GM21717 (cell line): ENCODE data around the gene GALNT6.

Experiments used
- ATAC-seq: cut with Tn5 transposase; IDR thresholded peaks from one replicate; pipeline ENCODE4 v1.9.1; 2021; ENCODE audit warnings: mild to moderate bottlenecking, moderate library complexity; ENCODE audit not compliant: unreplicated experiment

The GALNT6 gene

DNA sequence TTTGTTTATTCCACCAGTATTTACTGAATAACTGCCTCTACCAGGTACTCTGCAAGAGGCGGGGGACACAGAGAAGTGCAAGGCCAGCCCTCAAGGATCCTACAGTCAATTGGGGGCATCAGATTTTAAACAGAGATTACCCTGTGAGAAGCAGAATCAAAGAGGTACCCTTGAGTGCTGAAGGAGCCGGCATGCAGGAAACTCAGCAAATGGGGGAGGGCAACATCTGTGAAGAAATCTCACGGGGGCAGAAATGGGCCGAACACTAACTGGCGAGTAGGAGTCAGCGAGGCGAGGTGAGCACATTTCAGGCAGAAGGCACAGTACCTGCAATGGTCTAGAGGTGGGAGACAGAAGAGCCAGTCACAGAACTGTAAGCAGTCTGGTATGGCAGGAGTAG, 9.0 kb downstream of the GALNT6 start:
- ATAC-seq: no peak

DNA sequence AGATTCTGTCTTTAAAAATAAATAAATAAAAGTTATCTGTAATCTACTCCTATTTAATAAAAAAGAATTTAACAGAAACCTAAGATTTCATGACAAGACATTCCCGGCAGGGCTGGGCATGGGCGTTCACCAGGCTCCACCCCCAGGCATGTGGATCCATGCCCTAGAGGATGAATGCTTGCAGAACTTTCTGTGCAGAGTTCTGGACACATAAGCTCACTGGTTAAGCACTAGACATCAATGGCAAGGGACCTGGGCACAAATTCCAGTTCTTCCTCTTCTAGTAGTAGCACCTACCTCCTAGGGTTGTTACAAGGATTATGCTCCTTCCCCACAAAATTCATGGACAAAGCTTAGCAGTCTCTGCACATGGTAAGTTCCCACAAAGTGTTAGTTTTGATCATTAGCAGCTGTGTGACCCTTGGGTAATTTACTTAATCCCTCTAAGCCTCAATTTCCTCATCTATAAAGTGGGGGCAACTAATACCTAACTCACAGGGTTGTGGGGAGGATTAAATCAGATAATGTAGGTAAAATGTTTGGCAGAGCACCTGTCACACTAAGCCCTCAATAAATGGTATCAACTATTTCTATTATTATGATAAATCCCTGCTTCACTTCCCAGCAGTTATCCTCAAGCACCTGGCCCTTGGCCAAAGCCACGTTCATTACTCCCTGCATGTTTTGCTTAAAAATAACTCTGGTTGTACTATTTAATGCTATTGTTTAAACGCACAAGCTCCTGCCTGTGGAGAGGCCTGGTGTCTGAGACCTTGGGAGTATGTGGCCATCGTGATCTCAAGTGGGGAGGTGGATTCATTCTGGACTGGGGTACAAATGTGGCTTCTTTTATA, 9.8 kb downstream of the GALNT6 start:
- ATAC-seq: no peak

DNA sequence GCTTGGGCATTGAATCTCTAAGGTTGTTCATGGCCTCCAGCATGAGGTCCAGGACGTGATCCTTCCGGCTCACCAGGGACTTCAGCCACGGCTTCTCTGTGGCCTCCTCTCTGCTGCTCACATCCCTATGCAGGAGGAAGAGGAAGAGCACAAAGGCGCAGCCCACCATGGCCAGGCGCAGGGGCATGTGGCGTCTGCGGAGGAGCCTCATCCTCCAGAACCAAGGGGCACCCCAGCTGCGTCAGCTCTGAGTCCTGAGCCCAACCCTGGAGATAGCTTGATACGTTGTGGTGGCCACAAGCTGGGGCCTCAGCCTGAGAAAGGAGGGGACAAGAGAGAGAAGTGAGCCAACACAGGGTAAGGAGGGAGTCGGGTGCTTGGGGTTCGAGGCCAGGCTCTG, 11.6 kb downstream of the GALNT6 start:
- no peak for ATAC-seq

DNA sequence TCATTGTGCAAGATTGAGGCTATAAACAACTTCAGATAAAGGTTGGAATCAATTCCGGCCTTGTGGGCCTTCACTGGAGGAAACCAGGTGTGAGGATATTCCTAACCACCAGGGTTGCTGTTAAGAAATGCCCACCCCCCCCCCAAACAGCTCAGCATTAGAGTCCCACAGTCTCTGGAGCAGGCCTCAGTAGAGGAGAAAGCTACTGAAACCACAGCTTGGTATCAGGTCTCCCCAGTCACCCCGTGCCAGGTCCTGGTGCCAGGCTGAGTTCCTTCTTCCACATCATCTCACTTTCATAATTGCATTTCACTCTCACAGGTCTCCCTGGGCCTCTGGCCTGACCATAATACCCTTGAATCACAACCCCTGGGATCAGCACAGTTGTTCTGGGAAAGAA, 12.5 kb downstream of the GALNT6 start:
- no peak for ATAC-seq

DNA sequence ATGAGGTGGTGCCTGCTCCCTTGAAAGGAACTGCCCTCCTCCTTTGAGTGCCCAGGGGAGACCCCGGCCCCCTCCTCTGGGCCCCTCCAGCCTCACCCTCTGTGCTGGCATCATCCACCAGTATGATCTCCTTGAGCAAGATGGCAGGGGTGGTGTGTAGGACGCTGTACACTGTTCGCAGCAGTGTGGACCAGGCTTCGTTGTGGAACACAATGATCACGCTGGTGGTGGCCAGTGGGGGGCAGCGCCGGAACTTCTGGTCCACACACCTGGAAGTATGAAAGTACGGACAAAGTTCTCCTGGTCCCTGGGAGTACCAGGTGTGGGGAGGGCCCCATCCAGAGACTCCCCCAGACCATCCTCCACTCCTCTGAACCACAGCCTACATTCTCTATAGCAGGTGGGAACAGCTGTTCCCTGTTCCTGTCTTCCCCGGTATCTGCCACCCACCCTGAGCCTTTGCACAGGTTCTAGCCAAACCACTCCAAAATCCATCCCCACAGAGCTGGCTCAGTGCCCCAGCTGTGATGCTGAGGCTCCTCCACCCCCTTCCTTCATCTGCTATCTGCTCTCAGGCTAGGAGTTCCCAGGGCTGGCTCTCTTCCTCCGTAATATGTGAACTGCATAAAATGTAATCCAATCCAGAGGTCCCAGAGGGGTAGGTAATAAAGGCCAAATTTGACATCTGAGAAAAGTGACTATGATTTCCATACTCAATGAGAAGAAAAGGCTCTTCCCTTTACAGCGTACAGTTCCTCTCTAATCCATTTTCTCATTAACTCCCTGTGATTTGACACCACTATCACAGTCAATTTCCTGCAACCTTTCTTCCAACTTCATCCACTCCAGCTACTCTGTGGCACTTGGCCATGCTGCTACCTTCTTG, 13.9 kb downstream of the GALNT6 start:
- ATAC-seq: no peak

DNA sequence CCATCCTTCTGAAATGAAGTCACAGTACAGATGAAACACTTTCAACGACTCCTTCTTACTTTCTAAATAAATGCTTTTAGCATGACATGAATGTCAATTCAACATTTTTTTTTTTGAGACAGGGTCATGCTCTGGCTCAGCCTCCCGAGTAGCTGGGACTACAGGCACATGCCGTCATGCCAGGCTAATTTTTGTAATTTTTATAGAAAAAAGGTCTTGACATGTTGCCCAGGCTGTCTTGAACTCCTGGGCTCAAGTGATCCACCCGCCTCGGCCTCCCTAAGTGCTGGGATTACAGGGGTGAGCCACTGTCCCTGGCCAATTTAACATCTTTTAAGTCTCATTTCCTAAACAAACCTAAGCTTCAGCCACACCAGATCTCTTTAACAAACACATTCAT, 16.4 kb downstream of the GALNT6 start:
- no peak for ATAC-seq

DNA sequence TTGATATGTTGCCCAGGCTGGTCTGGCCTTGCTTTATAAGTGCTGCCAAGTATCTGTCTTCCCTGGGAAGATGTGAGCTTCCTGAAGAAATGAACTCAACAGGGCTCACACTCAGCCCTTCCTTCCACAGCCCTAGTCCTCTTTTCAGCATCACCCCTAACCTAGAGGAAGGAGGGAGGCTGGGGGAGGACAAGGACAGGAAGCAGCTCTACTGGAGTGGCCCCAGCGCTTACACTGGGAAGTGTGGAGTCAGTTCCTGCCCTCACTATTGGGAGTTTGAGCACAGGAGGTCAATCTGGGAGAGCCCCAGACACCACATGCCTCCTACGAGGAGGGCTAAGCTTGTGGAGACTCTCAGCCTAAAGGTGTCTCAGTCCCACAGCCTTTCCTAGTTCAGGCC, 16.8 kb downstream of the GALNT6 start:
- no peak for ATAC-seq

DNA sequence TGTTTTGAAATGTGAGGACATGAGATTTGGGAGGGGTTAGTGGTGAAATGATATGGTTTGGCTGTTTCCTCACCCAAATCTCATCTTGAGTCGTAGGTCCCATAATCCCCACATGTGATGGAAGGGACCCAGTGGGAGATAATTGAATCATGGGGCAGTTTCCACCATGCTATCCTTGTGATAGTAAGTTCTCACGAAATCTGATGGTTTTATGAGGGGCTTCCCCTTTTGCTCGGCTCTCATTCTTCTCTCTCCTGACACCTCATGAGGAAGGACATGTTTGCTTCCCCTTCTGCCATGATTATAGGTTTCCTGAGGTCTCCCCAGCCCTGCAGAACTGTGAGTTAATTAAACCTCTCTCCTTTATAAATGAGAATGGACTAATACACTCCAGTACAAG, 18.0 kb downstream of the GALNT6 start:
- no peak for ATAC-seq

DNA sequence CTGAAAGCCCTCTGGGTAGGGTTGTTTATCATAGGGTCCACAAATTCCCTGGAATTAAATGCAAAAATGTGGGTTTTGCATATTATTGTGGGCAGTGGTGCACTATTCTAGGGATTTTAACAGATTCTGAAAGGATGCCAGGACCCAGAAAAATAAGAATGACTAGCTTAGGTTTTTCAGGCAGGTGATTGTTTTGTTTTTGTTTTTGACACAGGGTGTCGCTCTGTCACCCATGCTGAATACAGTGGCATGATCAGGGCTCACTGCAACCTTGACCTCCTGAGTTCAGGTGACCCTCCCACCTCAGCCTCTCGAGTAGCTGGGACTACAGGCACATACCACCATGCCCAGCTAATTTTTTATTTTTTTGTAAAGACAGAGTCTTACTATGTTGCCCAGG, 19.2 kb downstream of the GALNT6 start:
- no peak for ATAC-seq

DNA sequence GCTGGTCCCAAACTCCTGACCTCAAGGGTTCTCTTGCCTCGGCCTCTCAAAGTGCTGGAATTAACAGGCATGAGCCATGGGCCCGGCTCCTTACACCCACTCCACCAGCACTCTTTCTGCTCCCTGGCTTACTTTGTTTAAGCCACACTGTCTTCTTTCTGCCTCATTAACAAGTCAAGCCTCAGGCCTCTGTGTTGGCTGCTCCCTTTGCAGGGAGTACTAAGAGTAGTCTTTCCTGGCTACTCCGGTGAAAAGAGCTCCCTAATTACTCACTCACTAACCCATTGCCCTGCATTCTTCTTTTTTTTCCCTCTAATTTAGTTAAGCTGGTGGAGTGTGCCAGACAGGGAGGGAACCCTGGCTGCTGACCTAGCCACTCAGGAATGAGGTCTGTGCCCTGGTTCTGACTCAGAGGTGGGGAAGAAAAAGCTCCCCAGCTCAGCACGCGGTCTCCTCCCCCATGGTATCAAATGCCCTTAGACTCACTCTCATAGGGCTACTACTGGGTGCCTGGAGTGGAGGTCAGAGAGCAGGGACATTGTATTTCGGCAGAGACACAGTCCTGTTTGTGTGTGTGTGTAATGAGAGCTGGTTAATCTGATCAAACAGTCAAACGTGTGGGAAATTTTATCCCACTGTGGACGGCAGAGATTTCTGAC, 19.8 kb downstream of the GALNT6 start:
- no peak for ATAC-seq

DNA sequence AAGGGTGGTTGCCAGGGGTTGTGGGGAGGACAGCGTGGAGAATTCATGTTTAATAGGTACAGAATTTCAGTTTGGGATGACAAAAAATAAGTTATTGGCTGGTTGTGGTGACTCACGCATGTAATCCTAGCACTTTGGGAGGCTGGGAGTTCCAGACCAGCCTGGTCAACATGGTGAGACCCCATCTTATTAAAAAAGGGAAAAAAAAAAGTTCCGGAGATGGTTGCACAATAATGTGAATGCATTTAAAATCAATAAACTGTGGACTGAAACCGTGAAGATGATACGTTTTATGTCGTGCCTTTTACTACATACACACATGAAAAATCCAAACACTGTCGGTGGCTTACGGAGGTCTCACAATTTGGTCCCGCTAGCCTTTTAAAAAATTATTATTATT, 20.5 kb downstream of the GALNT6 start:
- ATAC-seq: no peak

DNA sequence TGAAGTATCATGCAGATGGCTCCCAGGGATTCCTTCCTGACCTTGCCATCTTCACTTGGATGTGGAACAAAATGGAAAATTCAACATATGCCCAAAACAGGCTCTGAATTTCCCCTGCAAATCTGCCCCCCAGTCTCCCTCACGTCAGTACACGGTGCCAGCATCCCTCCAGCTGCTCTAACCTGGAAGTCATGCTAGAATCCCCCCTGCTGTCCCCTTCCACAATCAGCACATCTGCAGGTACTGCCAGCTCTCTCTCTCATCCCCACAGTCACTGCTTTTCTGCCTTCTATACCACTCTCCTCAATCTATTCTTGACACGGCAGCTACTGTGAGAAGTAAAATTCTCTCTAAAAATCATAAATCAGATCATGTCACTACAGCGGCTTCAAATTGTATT, 21.6 kb downstream of the GALNT6 start:
- ATAC-seq: no peak

DNA sequence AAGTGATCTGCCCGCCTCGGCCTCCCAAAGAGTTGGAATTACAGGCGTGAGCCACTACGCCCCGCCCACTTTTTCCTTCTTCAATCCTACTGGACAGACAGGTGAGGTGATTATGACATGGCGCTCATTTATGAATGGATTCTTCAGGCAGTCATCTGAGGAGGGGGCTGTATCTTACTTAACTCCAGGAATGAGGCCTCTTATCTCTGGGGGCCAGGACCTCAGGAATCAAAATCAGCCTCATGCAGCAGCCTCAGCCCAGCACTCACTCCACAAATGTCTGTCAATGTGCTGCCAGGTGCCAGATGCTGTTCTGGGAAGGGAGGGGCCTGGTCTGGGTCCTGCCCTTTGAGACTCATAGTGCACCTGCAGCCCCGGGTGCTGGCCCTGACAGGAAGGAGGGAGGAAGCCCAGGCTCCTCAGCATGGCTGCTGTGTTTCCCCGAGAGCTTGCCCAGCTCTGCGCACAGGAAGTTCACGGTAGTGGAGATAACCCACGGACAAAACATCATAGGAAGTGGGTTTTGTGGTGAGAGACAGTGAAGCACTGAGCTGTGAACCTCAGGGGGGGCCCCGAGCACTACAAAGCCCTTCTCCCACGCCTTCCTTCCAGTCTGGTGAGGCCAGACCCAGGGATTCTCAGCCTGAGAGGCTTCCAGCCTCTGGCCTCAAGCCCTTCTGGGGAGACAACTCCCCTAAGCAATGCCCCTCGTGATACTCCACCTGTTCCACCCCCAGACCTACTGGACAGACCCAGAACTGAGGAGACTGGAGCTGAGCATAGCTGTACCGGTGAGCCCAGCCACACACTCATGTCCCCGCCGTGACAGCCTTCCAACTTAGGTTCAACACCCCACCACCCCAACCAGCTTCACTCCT, 22.3 kb downstream of the GALNT6 start:
- peak; percentile 93 for ATAC-seq

DNA sequence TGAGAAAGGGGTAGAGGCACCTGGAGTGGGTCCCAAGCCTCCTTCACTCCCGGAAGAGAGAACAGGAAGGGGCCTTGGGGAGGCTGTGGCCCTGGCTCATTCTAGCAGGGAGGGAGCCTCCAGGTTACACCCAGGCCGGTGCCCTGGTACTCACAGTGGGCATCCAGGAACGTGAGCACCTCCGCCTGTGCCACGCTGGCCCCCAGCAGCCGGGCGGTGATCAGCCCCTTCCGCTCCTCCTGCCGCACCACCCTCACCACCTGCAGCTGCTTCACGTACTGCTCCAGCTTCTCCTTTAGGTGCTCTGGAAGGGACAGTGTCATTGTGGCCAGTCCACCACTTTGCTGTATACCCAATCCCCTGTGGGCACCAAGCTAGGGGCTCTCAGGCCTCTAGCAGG, 25.9 kb downstream of the GALNT6 start:
- no peak for ATAC-seq

DNA sequence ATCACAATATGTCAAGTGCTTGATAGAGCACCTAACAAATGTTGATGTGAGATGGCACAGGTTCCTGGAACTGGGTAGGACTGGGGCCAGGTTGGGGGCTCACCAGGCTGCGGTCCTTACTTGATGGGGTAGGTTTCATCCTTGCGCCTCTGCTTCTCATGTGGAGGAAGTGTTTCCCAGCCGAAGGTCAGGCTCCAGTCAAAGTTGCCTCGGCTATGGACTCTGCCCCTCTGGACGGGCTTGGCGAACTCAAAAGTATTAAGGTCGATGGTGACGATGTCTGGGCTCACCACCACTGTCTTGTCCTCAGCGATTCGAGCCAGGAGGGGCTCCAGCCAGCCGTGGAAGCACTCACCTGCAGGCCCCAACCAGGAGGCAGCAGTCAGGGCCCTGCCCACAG, 27.2 kb downstream of the GALNT6 start:
- no peak for ATAC-seq

DNA sequence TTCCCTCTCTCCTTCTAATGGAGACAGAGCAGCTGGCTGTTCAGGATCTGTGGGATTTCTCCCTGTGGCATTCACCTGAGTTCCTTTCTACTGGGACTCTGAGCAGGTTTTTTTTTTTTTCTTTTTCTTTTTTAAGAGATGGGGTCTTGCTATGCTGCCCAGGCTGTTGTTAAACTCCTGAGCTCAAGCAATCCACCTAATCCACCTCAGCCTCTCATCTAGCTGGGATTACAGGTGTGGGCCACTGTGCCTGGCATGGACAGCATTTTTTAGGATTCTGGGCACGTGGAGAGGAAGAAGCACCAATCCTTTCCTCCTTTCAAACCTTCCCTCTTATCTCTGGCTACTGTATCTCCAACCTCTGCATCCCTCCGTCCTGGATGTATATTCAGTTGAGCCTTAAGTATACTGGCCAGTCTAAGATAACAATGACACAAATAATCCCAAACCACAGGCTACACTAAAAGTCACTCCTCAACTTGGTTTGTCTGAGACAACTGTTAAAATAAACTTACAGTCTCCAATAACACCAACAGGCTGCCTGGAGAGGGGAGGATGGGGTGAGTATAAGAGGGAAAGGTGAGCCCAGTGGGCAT, 28.4 kb downstream of the GALNT6 start:
- ATAC-seq: no peak

DNA sequence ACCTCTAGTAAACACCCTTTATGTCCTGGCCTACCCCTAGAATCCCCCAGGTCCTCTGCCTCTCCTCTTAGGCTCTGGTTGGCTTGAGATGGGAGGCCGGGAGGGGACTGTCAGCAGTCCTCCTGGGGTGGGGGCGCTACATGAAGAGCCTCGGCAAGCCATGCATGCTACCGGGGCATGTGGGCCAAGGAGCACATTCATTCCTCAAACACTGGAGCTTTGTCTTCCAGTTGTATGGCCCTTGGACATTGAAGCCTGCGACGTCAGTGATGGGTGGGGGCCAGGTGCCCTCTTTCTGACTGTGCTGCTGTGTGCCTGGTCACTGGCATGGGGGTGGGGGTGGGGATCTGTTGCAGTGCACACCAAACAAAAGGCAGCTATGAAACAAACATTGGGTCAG, 28.9 kb downstream of the GALNT6 start:
- ATAC-seq: no peak

DNA sequence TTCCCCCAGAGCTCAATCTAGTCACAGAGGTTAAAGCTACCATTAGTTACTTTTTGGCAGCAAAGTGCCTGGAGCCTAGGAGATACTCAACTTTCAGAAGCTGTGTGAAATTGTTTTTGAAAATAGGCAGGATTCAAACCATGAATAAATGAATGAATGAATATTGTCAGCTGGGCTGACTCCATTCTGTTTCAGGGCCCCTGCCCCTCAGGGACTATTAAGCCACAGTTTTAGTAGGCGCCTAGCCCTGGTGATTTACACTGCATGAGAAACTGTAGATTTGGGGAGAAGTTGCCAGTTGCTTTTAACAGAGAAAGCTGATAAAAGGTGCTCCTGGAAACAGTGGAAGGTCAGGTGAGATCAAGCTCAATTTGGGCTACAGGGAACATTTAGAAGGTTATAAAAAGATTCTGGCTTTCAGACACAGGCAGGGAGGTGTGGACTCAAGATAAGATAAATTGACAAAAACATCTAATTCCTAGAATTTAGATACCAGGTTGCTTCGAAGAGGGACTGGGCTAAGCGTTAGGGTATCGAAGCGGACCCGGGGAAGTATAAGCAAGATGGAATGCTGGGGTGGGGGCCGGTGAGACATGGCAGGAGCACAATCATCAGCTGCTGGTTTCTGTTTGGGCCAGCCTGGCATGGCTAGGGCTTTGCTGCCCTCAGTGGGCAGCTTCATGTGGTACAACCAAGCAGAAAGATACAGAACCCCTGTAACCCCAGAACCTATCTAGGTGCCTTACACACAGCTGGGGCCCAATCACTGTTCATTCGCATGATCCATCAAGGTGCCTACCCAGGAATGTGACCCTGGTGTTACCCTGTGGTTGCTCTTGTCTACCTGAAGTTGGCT, 29.8 kb downstream of the GALNT6 start:
- no peak for ATAC-seq

DNA sequence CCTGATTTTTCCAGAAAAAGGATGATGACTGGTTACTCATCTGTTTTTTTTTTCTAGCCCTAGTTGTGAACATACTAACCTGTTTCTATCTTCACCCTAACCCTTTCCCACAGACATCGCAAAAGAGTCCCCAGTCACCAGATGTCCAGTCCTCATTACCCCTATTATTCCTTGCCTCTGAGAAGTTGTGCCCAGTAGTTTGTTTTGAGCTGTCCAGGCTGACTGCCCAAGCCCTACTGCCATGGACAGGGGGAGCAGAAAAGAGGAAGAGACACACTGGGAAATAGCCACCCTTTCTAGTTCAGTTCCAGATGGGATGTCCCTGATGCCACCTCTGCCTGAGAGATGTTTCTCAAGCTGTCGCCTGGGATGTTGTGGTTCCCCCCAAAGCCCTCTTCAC, 30.9 kb downstream of the GALNT6 start:
- ATAC-seq: no peak
